Activated T-cell treated with anti-CD3 and anti-CD28 coated beads, Interleukin-2, amount 50 U/mL, for 24 hours (primary cell): ENCODE data around the gene KCNQ1.
A peak's percentile ranks its signal among the peaks of the same experiment; 100 is the strongest.

Source experiments
- DNase-seq: peaks from one replicate; pipeline ENCODE4 v3.0.0-alpha.2; 2020
- H3K27ac Mint-ChIP-seq: 2 replicates; pipeline ENCODE4 v1.8.0; 2020; ENCODE audit warnings: mild to moderate bottlenecking, mixed read lengths
- H3K27me3 Mint-ChIP-seq: 2 replicates; pipeline ENCODE4 v1.8.0; 2020; ENCODE audit warnings: mixed read lengths
- H3K36me3 Mint-ChIP-seq: 2 replicates; pipeline ENCODE4 v1.8.0; 2020; ENCODE audit warnings: low read depth, mixed read lengths
- H3K4me1 Mint-ChIP-seq: 2 replicates; pipeline ENCODE4 v1.8.0; 2020; ENCODE audit warnings: low read depth, mixed read lengths
- H3K4me3 Mint-ChIP-seq: 2 replicates; pipeline ENCODE4 v1.8.0; 2020; ENCODE audit warnings: mild to moderate bottlenecking, moderate library complexity, mixed read lengths
- H3K9me3 Mint-ChIP-seq: 2 replicates; pipeline ENCODE4 v1.8.0; 2020; ENCODE audit warnings: mixed read lengths

Gene KCNQ1

GRCh38 chr11:2439820-2440219 lies 5.0 kb upstream of the KCNQ1 start:
- Mint-ChIP-seq H3K4me1 (peaks cover 14% of the 10 kb centered on the region), H3K27me3 (peaks cover 4% of the 10 kb centered on the region), H3K4me3 (no peak overlapping the region), H3K27ac (no peak overlapping the region), H3K9me3 (peaks cover 4% of the 10 kb centered on the region), H3K36me3 (no peaks in the 10 kb centered on the region)
- no peak for DNase-seq

- no peak for DNase-seq
Observed at GRCh38 chr11:2440646-2441045, 4.2 kb upstream of the KCNQ1 start.

GRCh38 chr11:2441171-2441570 lies 3.6 kb upstream of the KCNQ1 start:
- Mint-ChIP-seq H3K36me3 (no peaks in the 10 kb centered on the region), H3K4me3 (no peak overlapping the region), H3K4me1 (peaks cover 20% of the 10 kb centered on the region), H3K27me3 (peaks cover 4% of the 10 kb centered on the region), H3K27ac (no peak overlapping the region), H3K9me3 (peaks cover 4% of the 10 kb centered on the region)
- DNase-seq: no peak

More at GRCh38 chr11:2440646-2441045, 4.2 kb upstream of the KCNQ1 start:
- Mint-ChIP-seq H3K36me3 (no peaks in the 10 kb centered on the region), H3K27me3 (peaks cover 4% of the 10 kb centered on the region), H3K4me1 (peaks cover 17% of the 10 kb centered on the region), H3K9me3 (peaks cover 4% of the 10 kb centered on the region), H3K27ac (no peak overlapping the region), H3K4me3 (no peak overlapping the region)

- H3K36me3 Mint-ChIP-seq: no peaks in the 10 kb centered on the region
- H3K9me3 Mint-ChIP-seq: peaks cover 4% of the 10 kb centered on the region
- H3K4me1 Mint-ChIP-seq: peaks cover 34% of the 10 kb centered on the region
- H3K4me3 Mint-ChIP-seq: no peak overlapping the region
- no peak overlapping the region for H3K27ac Mint-ChIP-seq
- peaks cover 4% of the 10 kb centered on the region for H3K27me3 Mint-ChIP-seq
- no peak for DNase-seq
Observed at GRCh38 chr11:2442589-2442988, 2.2 kb upstream of the KCNQ1 start.

- no peak for DNase-seq
- Mint-ChIP-seq H3K9me3 (peaks cover 4% of the 10 kb centered on the region), H3K27me3 (peaks cover 4% of the 10 kb centered on the region), H3K4me3 (no peak overlapping the region), H3K4me1 (peaks cover 37% of the 10 kb centered on the region), H3K27ac (no peak overlapping the region), H3K36me3 (no peaks in the 10 kb centered on the region)
Observed at GRCh38 chr11:2443406-2443805, 1.4 kb upstream of the KCNQ1 start.

GRCh38 chr11:2443881-2444820 lies 657 bp upstream of the KCNQ1 start, which contains the start of gene TRPM5:
TRPM5 (minus strand) TSS chr11:2444514; CDS start chr11:2423036, 21,478 bp downstream.
- H3K27ac Mint-ChIP-seq: peak within 1 kb of the TSS; percentile 83
- peak; percentile 84 for DNase-seq
- H3K36me3 Mint-ChIP-seq: no peaks in the 10 kb centered on the region
- H3K9me3 Mint-ChIP-seq: peaks cover 4% of the 10 kb centered on the region
- H3K4me1 Mint-ChIP-seq: peaks cover 37% of the 10 kb centered on the region
- peak within 1 kb of the TSS; percentile 83 for H3K4me3 Mint-ChIP-seq
- H3K27me3 Mint-ChIP-seq: peaks cover 4% of the 10 kb centered on the region

- Mint-ChIP-seq H3K27me3 (peaks cover 4% of the 10 kb centered on the region), H3K4me1 (peaks cover 37% of the 10 kb centered on the region), H3K27ac (no peak overlapping the region), H3K9me3 (no peaks in the 10 kb centered on the region), H3K36me3 (no peaks in the 10 kb centered on the region), H3K4me3 (peak overlapping the region; percentile 83)
- DNase-seq: no peak
Observed at GRCh38 chr11:2445746-2446551, 1.1 kb downstream of the KCNQ1 start.

GRCh38 chr11:2446590-2447252 lies 1.9 kb downstream of the KCNQ1 start:
- H3K9me3 Mint-ChIP-seq: no peaks in the 10 kb centered on the region
- DNase-seq: no peak
- H3K27me3 Mint-ChIP-seq: peaks cover 4% of the 10 kb centered on the region
- H3K4me1 Mint-ChIP-seq: peaks cover 37% of the 10 kb centered on the region
- peak overlapping the region; percentile 44 for H3K27ac Mint-ChIP-seq
- H3K36me3 Mint-ChIP-seq: no peaks in the 10 kb centered on the region
- H3K4me3 Mint-ChIP-seq: peak overlapping the region; percentile 83

- Mint-ChIP-seq H3K27me3 (peaks cover 4% of the 10 kb centered on the region), H3K4me1 (peaks cover 35% of the 10 kb centered on the region), H3K4me3 (peak overlapping the region; percentile 83), H3K27ac (peak overlapping the region; percentile 44), H3K9me3 (no peaks in the 10 kb centered on the region), H3K36me3 (no peaks in the 10 kb centered on the region)
- no peak for DNase-seq
Observed at GRCh38 chr11:2447253-2447950, 2.6 kb downstream of the KCNQ1 start.

- DNase-seq: no peak
- peaks cover 28% of the 10 kb centered on the region for H3K4me1 Mint-ChIP-seq
- no peaks in the 10 kb centered on the region for H3K36me3 Mint-ChIP-seq
- H3K27ac Mint-ChIP-seq: no peak overlapping the region
- no peak overlapping the region for H3K4me3 Mint-ChIP-seq
- H3K9me3 Mint-ChIP-seq: no peaks in the 10 kb centered on the region
- H3K27me3 Mint-ChIP-seq: peaks cover 4% of the 10 kb centered on the region
Observed at GRCh38 chr11:2447951-2448650, 3.3 kb downstream of the KCNQ1 start.

GRCh38 chr11:2448661-2449547 lies 4.1 kb downstream of the KCNQ1 start:
- Mint-ChIP-seq H3K9me3 (no peaks in the 10 kb centered on the region), H3K4me1 (peaks cover 22% of the 10 kb centered on the region), H3K4me3 (no peak overlapping the region), H3K36me3 (no peaks in the 10 kb centered on the region), H3K27me3 (no peaks in the 10 kb centered on the region), H3K27ac (no peak overlapping the region)
- DNase-seq: no peak

GRCh38 chr11:2449548-2450320 lies 4.9 kb downstream of the KCNQ1 start:
- Mint-ChIP-seq H3K4me3 (no peak overlapping the region), H3K27me3 (no peaks in the 10 kb centered on the region), H3K27ac (no peak overlapping the region), H3K9me3 (no peaks in the 10 kb centered on the region), H3K4me1 (peaks cover 22% of the 10 kb centered on the region), H3K36me3 (no peaks in the 10 kb centered on the region)
- no peak for DNase-seq
